CD4-positive, alpha-beta T cell treated with Interleukin-15 for 4 hours (primary cell): Measurements from ENCODE around the gene DKK2.
"Not testable (repeated sequence)": the region's sequence is repeated elsewhere in the genome, so short reads cannot be mapped to it uniquely, and the experiment has no call there.

ENCODE experiments used
- DNase-seq: peaks from one replicate; pipeline ENCODE4 v3.0.0-alpha.2; 2020; ENCODE audit warnings: low spot score

Gene DKK2

GRCh38 chr4:106909486-106910188 lies 126.5 kb downstream of the DKK2 start:
- no peak for DNase-seq

- not testable (repeated sequence) for DNase-seq
Observed at GRCh38 chr4:106908049-106908448, 128.1 kb downstream of the DKK2 start.

- no peak for DNase-seq
Observed at GRCh38 chr4:106907216-106907615, 128.9 kb downstream of the DKK2 start.

DNA sequence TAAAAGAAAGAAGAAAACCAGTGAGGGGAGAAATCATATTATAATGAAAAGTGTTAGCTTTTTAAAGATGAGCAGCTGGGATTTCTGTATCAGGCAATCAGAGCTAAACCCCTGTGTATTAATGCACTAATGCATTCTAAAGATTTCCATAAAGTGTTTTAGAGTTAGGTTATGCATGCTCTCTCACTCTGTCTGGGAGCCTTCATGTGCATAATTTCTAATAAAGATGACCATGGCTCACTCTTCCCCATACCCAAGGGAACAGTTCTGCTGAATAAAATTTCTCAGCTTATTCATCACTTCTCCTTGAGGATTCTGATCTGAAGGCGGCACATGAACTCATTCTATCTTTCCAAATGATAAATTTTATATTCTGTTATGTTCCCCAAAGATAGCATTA lies 129.4 kb downstream of the DKK2 start:
- no peak for DNase-seq

DNA sequence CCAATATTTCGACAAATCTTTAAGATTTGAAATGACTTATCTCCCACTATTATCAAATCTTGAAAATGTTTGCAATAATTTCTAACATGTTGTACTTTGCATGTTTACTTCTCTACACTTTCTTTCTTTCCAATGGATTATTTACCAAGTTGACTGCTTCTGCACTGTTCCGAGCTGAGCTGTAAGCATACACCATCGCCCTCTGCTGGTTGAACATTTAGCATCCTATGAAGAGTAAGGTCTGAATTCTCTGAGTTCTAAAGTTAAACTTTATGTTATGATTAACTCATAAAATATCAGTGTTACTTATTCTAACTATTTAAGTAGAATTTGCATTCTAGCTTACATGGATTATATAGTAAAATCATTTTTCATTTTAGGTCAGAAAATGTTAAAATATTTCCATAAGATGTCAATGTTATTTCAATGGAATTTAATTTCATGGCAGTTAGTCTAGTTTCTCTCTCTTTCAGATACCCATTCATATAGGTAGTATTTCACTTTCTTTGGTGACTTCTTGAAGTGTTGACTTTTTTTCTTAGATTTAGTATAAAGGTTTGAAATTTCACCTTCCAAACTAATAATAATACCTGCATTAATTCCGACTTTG lies 137.4 kb downstream of the DKK2 start:
- no peak for DNase-seq

DNA sequence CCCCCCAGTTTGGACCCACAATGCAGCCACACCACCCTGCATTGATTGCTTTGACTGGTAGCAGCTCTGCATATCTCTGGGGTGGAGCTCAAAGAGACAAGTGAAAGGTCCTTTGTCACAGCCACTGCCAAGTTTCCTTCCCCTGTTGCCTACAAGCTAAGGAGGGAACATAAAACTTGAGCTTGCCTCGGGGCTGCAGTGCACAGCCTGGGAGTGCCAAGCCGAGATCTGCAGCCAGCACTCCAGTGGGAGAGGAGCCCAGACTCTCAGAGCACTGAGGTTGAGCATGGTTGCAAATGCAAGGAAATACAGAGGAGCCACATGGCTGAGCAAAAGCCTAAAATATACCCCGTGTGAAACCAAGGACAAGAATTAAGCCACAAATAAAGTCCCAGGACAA lies 142.2 kb downstream of the DKK2 start:
- no peak for DNase-seq

- DNase-seq, result no peak
Observed at GRCh38 chr4:106893395-106893881, 142.7 kb downstream of the DKK2 start.

GRCh38 chr4:106892786-106893185 lies 143.3 kb downstream of the DKK2 start:
- DNase-seq, result no peak

GRCh38 chr4:106875340-106875739 lies 160.8 kb downstream of the DKK2 start:
- no peak for DNase-seq
